GM18861 (cell line): ENCODE data around the gene UQCRFS1.
"Not testable (repeated sequence)": the region's sequence is repeated elsewhere in the genome, so short reads cannot be mapped to it uniquely, and the experiment has no call there.

Source experiments
- ATAC-seq: cut with Tn5 transposase; IDR thresholded peaks from one replicate; pipeline ENCODE4 v1.9.1; 2021; ENCODE audit not compliant: unreplicated experiment

Gene UQCRFS1

GRCh38 chr19:29212648-29213573 lies at the start of gene UQCRFS1:
UQCRFS1 (minus strand) TSS chr19:29213151; CDS start chr19:29213118, 33 bp downstream.
- ATAC-seq, result peak; percentile 86

DNA sequence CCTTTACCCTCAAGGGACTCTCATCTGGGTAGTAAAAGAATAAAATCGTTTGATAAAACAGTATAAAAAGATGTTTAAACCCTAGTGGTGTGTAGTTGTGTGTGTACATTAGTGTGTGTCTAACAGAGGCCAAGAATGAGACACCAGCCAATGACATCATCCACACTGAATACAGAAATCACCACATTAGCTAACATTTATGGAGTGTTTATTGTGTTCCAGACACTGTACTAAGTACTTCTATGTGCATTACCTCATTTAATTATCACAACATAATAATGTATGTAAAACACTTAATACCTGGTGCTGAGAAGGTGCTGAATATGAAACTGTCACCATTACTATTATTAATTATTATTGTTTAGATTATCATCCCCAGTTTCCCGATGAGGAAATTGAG lies 49.1 kb upstream of the UQCRFS1 start:
- ATAC-seq, result no peak

DNA sequence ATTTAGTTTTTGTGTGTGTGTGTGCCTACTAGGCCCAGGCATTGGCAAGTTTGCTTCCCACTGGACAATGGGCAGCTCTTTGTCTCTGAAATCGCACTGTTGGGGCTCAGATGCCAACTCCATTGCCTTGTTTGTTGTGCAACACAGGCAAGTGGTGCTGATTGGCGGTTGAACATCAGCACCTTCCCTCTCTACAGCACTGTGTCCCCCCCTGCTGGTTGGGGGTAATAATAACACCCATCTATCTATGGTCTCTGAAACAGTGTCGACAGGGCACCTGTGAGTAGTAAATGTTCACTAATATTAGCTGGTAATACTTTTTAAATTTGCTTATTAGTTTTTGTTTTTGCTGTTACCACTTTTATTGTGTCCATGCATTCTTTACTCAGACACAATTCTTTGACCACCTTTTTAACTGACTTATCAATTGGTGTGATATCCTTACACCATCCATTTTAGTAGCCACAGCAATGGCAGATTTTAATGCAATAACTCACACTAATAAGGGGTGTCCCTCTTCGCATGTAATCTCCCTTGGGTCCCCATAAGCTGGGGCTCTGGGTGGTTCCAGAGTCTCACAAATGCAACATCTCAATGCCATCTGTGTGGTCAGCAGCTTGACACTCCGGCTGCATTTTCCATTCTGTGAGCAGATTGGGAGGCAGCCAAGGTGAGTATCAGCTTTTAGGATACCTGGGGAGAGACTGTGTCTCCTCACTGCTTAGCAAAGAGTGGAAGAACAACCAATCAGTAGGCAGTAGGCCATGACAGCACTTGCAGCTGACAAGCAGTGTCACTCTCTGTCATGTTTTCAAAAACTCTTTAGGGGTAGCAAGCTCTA lies 47.7 kb upstream of the UQCRFS1 start:
- ATAC-seq, result no peak

GRCh38 chr19:29259867-29260281 lies 46.9 kb upstream of the UQCRFS1 start:
- ATAC-seq, result no peak

DNA sequence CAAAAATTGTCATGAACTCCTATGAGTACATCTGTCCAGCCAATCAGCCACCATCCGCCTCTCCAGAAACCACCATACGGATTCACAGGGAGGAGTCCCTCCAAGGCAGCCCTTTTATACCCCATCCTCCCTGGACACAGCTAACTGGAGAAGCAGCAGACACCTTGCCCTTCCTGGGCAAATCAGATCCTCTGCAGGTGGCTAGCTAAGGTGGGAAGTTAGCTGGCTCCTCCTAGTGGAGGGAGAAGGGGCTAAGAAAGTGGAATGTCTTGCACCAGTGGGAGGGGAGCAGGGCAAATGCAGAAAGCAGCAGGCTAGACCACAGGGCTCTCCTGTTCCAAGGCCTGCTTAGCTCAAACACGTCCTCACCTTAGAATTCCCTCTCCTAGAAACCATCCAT lies 46.2 kb upstream of the UQCRFS1 start:
- ATAC-seq, result no peak

GRCh38 chr19:29256516-29256915 lies 43.6 kb upstream of the UQCRFS1 start:
- ATAC-seq, result no peak

GRCh38 chr19:29255912-29256311 lies 43.0 kb upstream of the UQCRFS1 start:
- ATAC-seq, result no peak

DNA sequence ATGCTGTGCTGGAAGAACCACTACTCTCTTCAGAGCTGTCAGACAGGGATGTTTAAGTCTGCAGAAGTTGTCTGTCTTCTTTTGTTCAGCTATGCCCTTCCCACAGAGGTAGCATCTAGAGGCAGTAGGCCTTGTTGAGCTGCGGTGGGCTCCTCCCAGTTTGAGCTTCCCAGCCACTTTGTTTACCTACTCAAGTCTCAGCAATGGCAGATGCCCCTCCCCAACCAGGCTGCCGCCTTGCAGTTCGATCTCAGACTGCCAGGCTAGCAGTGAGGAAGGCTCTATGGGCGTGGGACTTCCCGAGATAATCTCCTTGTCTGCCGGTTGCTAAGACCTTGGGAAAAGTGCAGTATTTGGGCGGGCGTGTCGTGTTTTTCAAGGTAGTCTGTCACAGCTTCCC lies 42.1 kb upstream of the UQCRFS1 start:
- ATAC-seq, result no peak

GRCh38 chr19:29249798-29250197 lies 36.8 kb upstream of the UQCRFS1 start:
- ATAC-seq, result not testable (repeated sequence)

DNA sequence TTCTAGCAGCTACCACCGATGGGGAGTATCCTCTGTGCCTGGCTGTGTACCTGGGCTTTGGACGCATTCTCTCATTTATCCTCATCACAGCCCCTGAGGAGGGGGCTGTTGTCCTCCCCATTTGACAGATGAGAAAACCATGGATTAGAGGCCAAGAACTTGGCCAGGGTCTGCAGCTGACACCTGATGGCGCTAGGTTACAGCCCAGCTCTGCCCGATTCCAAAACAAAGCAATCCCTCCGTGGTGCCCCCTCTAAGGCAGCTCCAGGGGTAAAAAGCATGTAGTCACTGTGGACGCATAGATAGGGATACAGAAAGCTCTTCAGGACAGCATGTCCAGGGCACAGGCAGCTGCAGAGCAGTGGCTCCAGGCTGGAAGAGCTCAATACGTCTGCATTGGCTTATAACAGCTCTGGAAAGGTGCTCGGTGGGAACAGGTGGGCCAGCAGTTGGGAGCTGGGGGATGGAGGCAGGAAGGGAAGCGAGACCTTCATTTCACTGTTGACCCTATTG lies 35.4 kb upstream of the UQCRFS1 start:
- no peak for ATAC-seq

- ATAC-seq, result no peak
Observed at GRCh38 chr19:29247872-29248271, 34.9 kb upstream of the UQCRFS1 start.

DNA sequence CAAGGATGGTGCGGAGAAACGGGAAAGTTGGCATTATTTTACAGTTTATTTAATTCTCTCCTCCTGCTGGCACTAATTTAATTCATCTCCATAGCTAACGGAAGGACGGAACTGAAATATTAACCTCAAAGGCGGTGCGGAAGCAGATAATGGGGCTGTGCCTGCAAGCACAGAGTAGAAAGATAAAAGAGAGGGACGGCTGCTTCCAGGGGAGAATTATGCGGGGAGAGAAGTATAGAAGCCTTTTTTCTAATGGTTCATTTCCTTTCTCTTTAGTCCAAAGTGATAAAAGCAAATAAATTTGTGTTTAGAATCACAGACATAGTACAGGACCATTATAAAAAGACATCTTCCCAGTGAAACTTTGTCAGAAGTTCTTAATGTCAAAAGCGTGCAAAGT lies 34.5 kb upstream of the UQCRFS1 start:
- ATAC-seq, result no peak

- ATAC-seq, result no peak
Observed at GRCh38 chr19:29247051-29247450, 34.1 kb upstream of the UQCRFS1 start.

GRCh38 chr19:29245215-29245614 lies 32.3 kb upstream of the UQCRFS1 start:
- ATAC-seq, result no peak

DNA sequence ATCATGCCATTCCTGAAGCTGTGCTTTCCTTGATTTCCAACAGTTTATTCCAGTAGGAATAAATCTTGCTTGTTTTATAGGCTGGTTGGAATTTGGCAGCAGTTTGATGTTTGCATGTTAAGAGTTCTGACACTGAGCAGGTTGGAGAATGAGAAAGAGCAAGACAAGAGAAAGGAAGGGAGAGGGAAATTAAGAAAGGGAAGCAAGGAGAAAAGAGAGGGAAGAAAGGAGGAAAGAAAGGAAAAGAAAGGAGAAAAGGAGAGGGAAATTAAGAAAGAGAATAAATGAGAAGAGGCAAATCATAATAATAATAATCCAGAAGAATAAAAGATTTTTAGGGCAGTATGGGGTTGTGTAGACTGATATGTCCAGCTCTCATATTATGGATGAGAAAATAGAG lies 28.4 kb upstream of the UQCRFS1 start:
- no peak for ATAC-seq

DNA sequence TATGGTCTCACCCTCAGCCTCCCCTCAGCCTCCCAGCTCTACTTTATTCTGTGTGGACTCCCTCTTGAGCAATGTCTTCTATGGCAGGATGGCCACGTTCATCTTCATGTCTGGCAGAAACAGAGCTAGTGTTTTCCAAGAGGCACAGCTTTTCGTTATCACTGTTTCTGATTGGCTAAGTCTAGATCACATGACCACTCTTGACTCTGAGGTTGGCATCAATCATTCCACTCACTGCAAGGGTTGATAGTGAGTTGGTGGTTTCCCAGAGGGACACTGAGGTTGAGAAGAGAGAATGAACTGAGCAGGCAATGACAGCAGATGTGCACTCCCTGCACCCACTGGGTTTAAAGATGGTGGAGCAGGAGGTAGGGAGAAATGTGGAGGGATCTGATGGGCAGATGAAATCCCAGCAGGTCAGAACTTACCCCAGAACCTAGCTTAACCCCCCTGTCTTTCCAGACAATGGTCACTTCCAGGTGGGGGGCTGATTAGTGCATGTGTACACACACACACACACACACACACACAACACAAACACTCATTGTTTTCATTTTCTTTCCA lies 26.3 kb upstream of the UQCRFS1 start:
- no peak for ATAC-seq

DNA sequence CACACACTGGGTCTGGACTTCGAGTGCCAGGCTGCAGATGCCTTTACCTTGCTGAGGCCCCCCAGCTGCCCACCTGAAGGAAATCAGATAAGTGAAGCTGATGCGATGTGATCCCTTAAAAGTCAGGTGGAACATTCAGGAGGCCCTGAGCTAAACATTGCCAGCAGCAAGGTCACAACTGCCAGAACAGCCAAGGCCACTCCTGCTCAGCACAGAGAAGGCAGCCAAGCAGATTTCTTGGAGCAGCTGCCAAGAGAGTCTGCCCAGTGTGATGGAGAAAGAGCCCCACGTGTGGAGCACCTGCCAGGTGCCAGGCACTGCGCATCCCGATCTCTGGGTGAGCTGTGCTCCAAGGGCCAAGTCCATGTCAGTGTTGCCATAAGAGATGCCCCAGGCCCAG lies 20.6 kb upstream of the UQCRFS1 start:
- ATAC-seq, result no peak

DNA sequence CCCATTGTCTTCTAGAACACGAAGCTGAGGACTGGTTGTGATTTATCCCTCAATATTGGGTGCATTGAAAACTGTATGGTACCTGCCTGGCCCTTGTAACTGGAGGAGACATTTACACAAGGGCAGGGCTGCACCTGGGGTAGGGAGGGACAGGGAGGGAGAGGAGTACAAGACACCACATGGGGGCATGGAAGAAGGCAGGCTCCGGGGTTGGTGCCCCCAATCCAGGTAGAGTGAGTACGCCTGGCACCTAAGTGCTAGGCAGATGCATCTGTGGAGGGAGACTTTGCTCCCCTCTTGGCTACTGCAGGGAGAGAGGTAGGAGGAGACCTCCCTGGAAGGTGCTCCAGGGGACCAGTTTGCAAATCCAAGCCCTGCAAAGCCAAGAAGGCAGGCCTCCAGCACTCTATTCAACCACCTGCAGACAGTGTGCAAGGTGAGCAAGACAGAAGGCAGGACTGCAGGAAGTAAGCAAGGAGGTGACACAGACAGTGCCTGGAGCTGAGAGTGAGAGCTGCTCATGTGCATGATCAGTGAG lies 19.4 kb upstream of the UQCRFS1 start:
- ATAC-seq, result no peak

GRCh38 chr19:29231306-29231705 lies 18.4 kb upstream of the UQCRFS1 start:
- not testable (repeated sequence) for ATAC-seq

DNA sequence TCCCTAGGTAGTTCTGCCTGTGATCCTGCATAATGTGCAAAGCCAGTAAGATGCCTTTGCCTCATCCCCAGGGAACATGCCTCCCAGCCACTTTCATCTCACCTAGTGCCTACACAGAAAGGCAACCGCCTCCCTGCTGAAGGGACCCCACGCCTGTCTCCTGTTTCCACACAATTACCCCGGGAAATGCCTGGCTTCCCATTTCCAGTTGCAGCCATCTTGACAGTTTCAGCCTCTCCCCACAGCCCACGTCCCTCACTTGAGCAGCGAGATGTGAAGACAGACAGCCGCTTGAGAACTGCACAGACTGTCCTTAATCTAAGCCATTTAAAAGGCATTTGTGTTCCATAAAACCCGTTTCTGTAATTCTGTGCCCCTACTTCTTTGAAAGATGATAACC lies 4.7 kb upstream of the UQCRFS1 start:
- ATAC-seq, result no peak

DNA sequence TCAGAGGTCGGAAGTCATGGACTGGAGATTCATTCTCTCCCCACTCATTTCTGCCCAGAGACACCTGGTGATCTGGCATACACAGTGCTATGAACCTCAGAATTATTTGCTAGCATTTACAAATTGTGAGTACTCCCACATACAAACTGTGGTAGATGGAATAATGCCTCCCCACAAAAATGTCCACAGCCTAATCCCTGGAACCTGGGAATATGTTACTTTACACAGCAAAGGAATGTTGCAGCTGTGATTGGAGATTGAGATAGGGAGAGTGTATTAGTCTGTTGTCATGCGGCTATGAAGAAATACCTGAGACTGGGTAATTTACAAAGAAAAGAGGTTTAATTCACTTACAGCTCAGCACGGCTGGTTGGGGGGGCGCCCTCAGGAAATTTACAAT lies 3.1 kb upstream of the UQCRFS1 start:
- no peak for ATAC-seq
